ENCODE measurements around the gene CMTR1.

GRCh38 chr6:37524970-37525318 is 91.9 kb downstream of the CMTR1 start:
- no peak for TF ChIP-seq CTCF (IDR thresholded peaks at IDR 0.05)
- TF ChIP-seq ZFX (IDR thresholded peaks at IDR 0.05; ENCODE audit: borderline replicate concordance) = no peak

Data from 22Rv1 (cell line).